ENCODE measurements around the gene DMRT1.
"Not testable (repeated sequence)": the region's sequence is repeated elsewhere in the genome, so short reads cannot be mapped to it uniquely, and the experiment has no call there.

Gene DMRT1

GRCh38 chr9:981491-981898, 140.0 kb downstream of the DMRT1 start:
- no peak for DNase-seq (ENCODE audit: low spot score)
- TF ChIP-seq, protein P1, sequence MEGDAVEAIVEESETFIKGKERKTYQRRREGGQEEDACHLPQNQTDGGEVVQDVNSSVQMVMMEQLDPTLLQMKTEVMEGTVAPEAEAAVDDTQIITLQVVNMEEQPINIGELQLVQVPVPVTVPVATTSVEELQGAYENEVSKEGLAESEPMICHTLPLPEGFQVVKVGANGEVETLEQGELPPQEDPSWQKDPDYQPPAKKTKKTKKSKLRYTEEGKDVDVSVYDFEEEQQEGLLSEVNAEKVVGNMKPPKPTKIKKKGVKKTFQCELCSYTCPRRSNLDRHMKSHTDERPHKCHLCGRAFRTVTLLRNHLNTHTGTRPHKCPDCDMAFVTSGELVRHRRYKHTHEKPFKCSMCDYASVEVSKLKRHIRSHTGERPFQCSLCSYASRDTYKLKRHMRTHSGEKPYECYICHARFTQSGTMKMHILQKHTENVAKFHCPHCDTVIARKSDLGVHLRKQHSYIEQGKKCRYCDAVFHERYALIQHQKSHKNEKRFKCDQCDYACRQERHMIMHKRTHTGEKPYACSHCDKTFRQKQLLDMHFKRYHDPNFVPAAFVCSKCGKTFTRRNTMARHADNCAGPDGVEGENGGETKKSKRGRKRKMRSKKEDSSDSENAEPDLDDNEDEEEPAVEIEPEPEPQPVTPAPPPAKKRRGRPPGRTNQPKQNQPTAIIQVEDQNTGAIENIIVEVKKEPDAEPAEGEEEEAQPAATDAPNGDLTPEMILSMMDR (IDR thresholded peaks at IDR 0.05; ENCODE audit: extremely low read depth, insufficient read depth, missing control alignments), result no peak
- in situ Hi-C loops (cut with MboI; ENCODE audit: low pct_unique_long_range_greater_than_20kb, low sequenced_read_pairs, unreplicated experiment), result loop anchor here (25.0 kb wide), 1 partner anchor 369 kb away; no protein-coding TSS in a partner anchor

- DNase-seq (ENCODE audit: low spot score), result no peak
- TF ChIP-seq, protein P1 (IDR thresholded peaks at IDR 0.05; ENCODE audit: extremely low read depth, insufficient read depth, missing control alignments), result no peak
- in situ Hi-C loops (cut with MboI; ENCODE audit: low pct_unique_long_range_greater_than_20kb, low sequenced_read_pairs, unreplicated experiment), result loop anchor here (25.0 kb wide), 1 partner anchor 370 kb away; no protein-coding TSS in a partner anchor
These were observed 141.1 kb downstream of the DMRT1 start for GRCh38 chr9:982394-983230.

DNA sequence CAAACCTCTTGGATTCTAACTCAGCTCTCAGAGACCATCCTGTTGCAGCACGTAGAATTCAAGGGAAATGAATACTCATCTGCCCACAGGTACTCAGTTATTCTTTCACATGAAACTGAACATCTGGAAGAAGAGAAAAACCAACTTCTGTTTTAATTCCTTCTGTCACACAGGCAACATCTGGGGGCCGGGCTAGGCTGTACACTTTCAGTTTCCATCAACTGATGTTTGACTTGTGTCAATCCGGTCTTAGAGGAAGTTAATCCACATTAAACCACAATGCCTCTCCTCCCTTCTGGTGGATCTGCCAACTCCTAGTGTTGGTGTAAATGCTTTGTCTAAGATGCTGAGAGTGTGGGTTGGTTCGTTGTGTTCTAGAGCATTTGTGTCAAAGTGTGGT, 152.5 kb downstream of the DMRT1 start:
- TF ChIP-seq, protein P1 (IDR thresholded peaks at IDR 0.05; ENCODE audit: extremely low read depth, insufficient read depth, missing control alignments), result no peak
- no peak for DNase-seq (ENCODE audit: low spot score)
- in situ Hi-C loops (cut with MboI; ENCODE audit: low pct_unique_long_range_greater_than_20kb, low sequenced_read_pairs, unreplicated experiment), result loop anchor here (25.0 kb wide), 1 partner anchor 382 kb away; no protein-coding TSS in a partner anchor

- in situ Hi-C loops (cut with MboI; ENCODE audit: low pct_unique_long_range_greater_than_20kb, low sequenced_read_pairs, unreplicated experiment), result loop anchor here (25.0 kb wide), 1 partner anchor 383 kb away; no protein-coding TSS in a partner anchor
- TF ChIP-seq, protein P1 (IDR thresholded peaks at IDR 0.05; ENCODE audit: extremely low read depth, insufficient read depth, missing control alignments), result no peak
- DNase-seq (ENCODE audit: low spot score), result no peak
These were observed 153.7 kb downstream of the DMRT1 start for GRCh38 chr9:995192-995591.

DNA sequence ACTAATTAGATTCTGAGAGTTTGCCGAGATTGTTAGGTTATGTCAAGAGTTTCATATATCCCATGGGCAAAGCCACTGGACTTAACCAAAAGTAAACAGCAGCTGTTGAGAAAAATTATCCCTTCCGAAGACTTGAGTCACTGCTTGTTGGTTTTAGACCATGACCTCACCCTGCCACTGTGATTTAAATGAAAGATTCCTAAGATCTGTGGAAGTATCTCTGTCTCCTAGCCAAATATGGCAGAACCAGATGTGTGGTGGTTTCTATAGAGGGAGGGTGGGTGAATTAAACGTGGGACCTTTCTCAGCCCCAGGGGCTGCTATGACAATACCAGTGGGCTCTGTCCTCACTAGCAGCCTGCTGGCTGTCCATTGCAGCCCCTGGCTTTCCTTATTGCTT, 154.3 kb downstream of the DMRT1 start:
- DNase-seq (ENCODE audit: low spot score), result no peak
- in situ Hi-C loops (cut with MboI; ENCODE audit: low pct_unique_long_range_greater_than_20kb, low sequenced_read_pairs, unreplicated experiment), result loop anchor here (25.0 kb wide), 1 partner anchor 383 kb away; no protein-coding TSS in a partner anchor
- TF ChIP-seq, protein P1 (IDR thresholded peaks at IDR 0.05; ENCODE audit: extremely low read depth, insufficient read depth, missing control alignments), result no peak

DNA sequence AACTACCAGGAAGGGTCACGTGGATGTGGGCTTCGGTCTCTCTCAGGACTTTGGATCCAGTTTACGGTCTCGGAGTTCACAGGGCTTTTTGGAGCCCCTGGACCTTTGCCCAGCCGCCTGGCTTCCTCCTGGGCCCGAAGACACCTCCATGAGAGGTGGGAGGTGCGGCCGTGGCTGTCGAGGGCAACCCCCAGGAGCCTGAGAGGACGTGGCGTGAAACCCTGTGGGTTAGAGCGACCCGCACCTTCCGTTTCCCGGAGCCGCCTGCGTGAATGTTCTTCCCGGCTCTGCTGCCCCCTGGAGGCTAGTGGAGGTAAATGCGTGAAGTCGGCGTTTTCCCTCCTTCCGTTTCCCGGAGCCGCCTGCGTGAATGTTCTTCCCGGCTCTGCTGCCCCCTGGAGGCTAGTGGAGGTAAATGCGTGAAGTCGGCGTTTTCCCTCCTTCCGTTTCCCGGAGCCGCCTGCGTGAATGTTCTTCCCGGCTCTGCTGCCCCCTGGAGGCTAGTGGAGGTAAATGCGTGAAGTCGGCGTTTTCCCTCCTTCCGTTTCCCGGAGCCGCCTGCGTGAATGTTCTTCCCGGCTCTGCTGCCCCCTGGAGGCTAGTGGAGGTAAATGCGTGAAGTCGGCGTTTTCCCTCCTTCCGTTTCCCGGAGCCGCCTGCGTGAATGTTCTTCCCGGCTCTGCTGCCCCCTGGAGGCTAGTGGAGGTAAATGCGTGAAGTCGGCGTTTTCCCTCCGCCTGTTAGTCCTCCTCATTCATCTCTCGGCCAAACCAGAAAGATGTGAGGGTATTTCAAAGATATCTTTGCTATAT, 157.0 kb downstream of the DMRT1 start:
- TF ChIP-seq, protein P1 (IDR thresholded peaks at IDR 0.05; ENCODE audit: extremely low read depth, insufficient read depth, missing control alignments), result peak; percentile 23
- DNase-seq (ENCODE audit: low spot score), result not testable (repeated sequence)
- in situ Hi-C loops (cut with MboI; ENCODE audit: low pct_unique_long_range_greater_than_20kb, low sequenced_read_pairs, unreplicated experiment), result loop anchor here (25.0 kb wide), 1 partner anchor 386 kb away; no protein-coding TSS in a partner anchor
